ENCODE data around the gene OR2A25.

OR2A25 gene

GRCh38 chr7:144024213-144024612 is 45.4 kb upstream of the OR2A25 start:
- Histone ChIP-seq H2BK5ac (ENCODE audit: low read length) (no peak overlapping the region), H2BK120ac (ENCODE audit: low read depth, low read length) (no peak overlapping the region), H3K4me1 (ENCODE audit: control insufficient read depth in 2 of 2, insufficient read depth in 1 of 2, low read depth in 1 of 2, low read length in 2 of 2) (peaks cover 0 to 2% of the 10 kb centered on the region in 2 donors), H3K9me3 (replicated peaks in 1 of 2; ENCODE audit: control insufficient read depth in 2 of 2, insufficient read depth in 1 of 2, low read depth in 1 of 2, low read length in 2 of 2) (no peaks in the 10 kb centered on the region), H3K4me2 (ENCODE audit: insufficient read depth, low read length, poor library complexity, severe bottlenecking) (no peak overlapping the region), H4K8ac (ENCODE audit: low read depth, low read length) (no peak overlapping the region), H2AK5ac (ENCODE audit: low read depth, low read length) (no peak overlapping the region), H4K91ac (ENCODE audit: low read depth, low read length, poor library complexity) (no peak overlapping the region), H3K27ac (replicated peaks; ENCODE audit: low read length) (no peak overlapping the region), H3K23ac (ENCODE audit: low read depth, low read length, poor library complexity) (no peak overlapping the region), H3K79me1 (ENCODE audit: low read depth, low read length) (no peaks in the 10 kb centered on the region), H3K4ac (ENCODE audit: low read length) (no peak overlapping the region), H3K18ac (ENCODE audit: low read length) (no peak overlapping the region), H3K9ac (ENCODE audit: low read depth, low read length, poor library complexity) (no peak overlapping the region), H2BK15ac (ENCODE audit: low read length) (no peak overlapping the region), H3K14ac (ENCODE audit: low read length) (no peak overlapping the region), H2BK12ac (ENCODE audit: low read length) (no peak overlapping the region), H3K27me3 (ENCODE audit: control insufficient read depth in 3 of 3, insufficient read depth in 3 of 3, low read depth in 1 of 3, low read length in 3 of 3) (no peaks in the 10 kb centered on the region), H3K36me3 (replicated peaks in 1 of 2; ENCODE audit: control insufficient read depth in 2 of 2, insufficient read depth in 2 of 2, low read length in 2 of 2) (no peaks in the 10 kb centered on the region), H2AFZ (ENCODE audit: low read length) (no peak overlapping the region), H3K4me3 (ENCODE audit: low read length in 2 of 2) (no peak overlapping the region)
- no CpG with 5 or more reads among the region's 3 CpGs for WGBS, 2 donors (ENCODE audit: extremely low coverage in 2 of 2, insufficient read length in 2 of 2, insufficient replicate concordance in 1 of 2)
- no peak for DNase-seq (ENCODE audit: low spot score)

- H3K18ac ChIP-seq (ENCODE audit: low read length): no peak overlapping the region
- no peak overlapping the region for H3K4ac ChIP-seq (ENCODE audit: low read length)
- H2BK12ac ChIP-seq (ENCODE audit: low read length): no peak overlapping the region
- H2AFZ ChIP-seq (ENCODE audit: low read length): no peak overlapping the region
- no peak overlapping the region for H4K8ac ChIP-seq (ENCODE audit: low read depth, low read length)
- WGBS, 2 donors (ENCODE audit: extremely low coverage in 2 of 2, insufficient read length in 2 of 2, insufficient replicate concordance in 1 of 2): no CpG with 5 or more reads among the region's 4 CpGs
- no peak overlapping the region for H3K4me2 ChIP-seq (ENCODE audit: insufficient read depth, low read length, poor library complexity, severe bottlenecking)
- no peak overlapping the region for H2BK15ac ChIP-seq (ENCODE audit: low read length)
- no peak overlapping the region for H4K91ac ChIP-seq (ENCODE audit: low read depth, low read length, poor library complexity)
- H3K9ac ChIP-seq (ENCODE audit: low read depth, low read length, poor library complexity): no peak overlapping the region
- no peak overlapping the region for H3K4me3 ChIP-seq (ENCODE audit: low read length in 2 of 2)
- no peaks in the 10 kb centered on the region for H3K79me1 ChIP-seq (ENCODE audit: low read depth, low read length)
- no peak overlapping the region for H2AK5ac ChIP-seq (ENCODE audit: low read depth, low read length)
- H3K4me1 ChIP-seq (ENCODE audit: control insufficient read depth in 2 of 2, insufficient read depth in 1 of 2, low read depth in 1 of 2, low read length in 2 of 2): peaks cover 0 to 2% of the 10 kb centered on the region in 2 donors
- H2BK120ac ChIP-seq (ENCODE audit: low read depth, low read length): no peak overlapping the region
- no peaks in the 10 kb centered on the region for H3K27me3 ChIP-seq (ENCODE audit: control insufficient read depth in 3 of 3, insufficient read depth in 3 of 3, low read depth in 1 of 3, low read length in 3 of 3)
- no peak overlapping the region for H3K14ac ChIP-seq (ENCODE audit: low read length)
- H3K27ac ChIP-seq (replicated peaks; ENCODE audit: low read length): no peak overlapping the region
- H3K9me3 ChIP-seq (replicated peaks in 1 of 2; ENCODE audit: control insufficient read depth in 2 of 2, insufficient read depth in 1 of 2, low read depth in 1 of 2, low read length in 2 of 2): no peaks in the 10 kb centered on the region
- H2BK5ac ChIP-seq (ENCODE audit: low read length): no peak overlapping the region
- H3K36me3 ChIP-seq (replicated peaks in 1 of 2; ENCODE audit: control insufficient read depth in 2 of 2, insufficient read depth in 2 of 2, low read length in 2 of 2): no peaks in the 10 kb centered on the region
- H3K23ac ChIP-seq (ENCODE audit: low read depth, low read length, poor library complexity): no peak overlapping the region
- no peak for DNase-seq (ENCODE audit: low spot score)
Observed at GRCh38 chr7:144026203-144026883, 43.3 kb upstream of the OR2A25 start.

GRCh38 chr7:144027070-144027469 is 42.5 kb upstream of the OR2A25 start:
- no peak overlapping the region for H3K14ac ChIP-seq (ENCODE audit: low read length)
- no peaks in the 10 kb centered on the region for H3K36me3 ChIP-seq (replicated peaks in 1 of 2; ENCODE audit: control insufficient read depth in 2 of 2, insufficient read depth in 2 of 2, low read length in 2 of 2)
- H2BK120ac ChIP-seq (ENCODE audit: low read depth, low read length): no peak overlapping the region
- H2AK5ac ChIP-seq (ENCODE audit: low read depth, low read length): no peak overlapping the region
- H3K27ac ChIP-seq (replicated peaks; ENCODE audit: low read length): no peak overlapping the region
- no peaks in the 10 kb centered on the region for H3K27me3 ChIP-seq (ENCODE audit: control insufficient read depth in 3 of 3, insufficient read depth in 3 of 3, low read depth in 1 of 3, low read length in 3 of 3)
- H2BK12ac ChIP-seq (ENCODE audit: low read length): no peak overlapping the region
- no peak overlapping the region for H2BK15ac ChIP-seq (ENCODE audit: low read length)
- no peak overlapping the region for H4K8ac ChIP-seq (ENCODE audit: low read depth, low read length)
- no peak overlapping the region for H2AFZ ChIP-seq (ENCODE audit: low read length)
- peaks cover 0 to 2% of the 10 kb centered on the region in 2 donors for H3K4me1 ChIP-seq (ENCODE audit: control insufficient read depth in 2 of 2, insufficient read depth in 1 of 2, low read depth in 1 of 2, low read length in 2 of 2)
- H2BK5ac ChIP-seq (ENCODE audit: low read length): no peak overlapping the region
- H3K4me3 ChIP-seq (ENCODE audit: low read length in 2 of 2): no peak overlapping the region
- no CpG with 5 or more reads among the region's 3 CpGs for WGBS, 2 donors (ENCODE audit: extremely low coverage in 2 of 2, insufficient read length in 2 of 2, insufficient replicate concordance in 1 of 2)
- peak; percentile 5 for DNase-seq (ENCODE audit: low spot score)
- H3K9ac ChIP-seq (ENCODE audit: low read depth, low read length, poor library complexity): no peak overlapping the region
- no peaks in the 10 kb centered on the region for H3K79me1 ChIP-seq (ENCODE audit: low read depth, low read length)
- H3K4me2 ChIP-seq (ENCODE audit: insufficient read depth, low read length, poor library complexity, severe bottlenecking): no peak overlapping the region
- no peak overlapping the region for H4K91ac ChIP-seq (ENCODE audit: low read depth, low read length, poor library complexity)
- H3K9me3 ChIP-seq (replicated peaks in 1 of 2; ENCODE audit: control insufficient read depth in 2 of 2, insufficient read depth in 1 of 2, low read depth in 1 of 2, low read length in 2 of 2): no peaks in the 10 kb centered on the region
- no peak overlapping the region for H3K23ac ChIP-seq (ENCODE audit: low read depth, low read length, poor library complexity)
- H3K4ac ChIP-seq (ENCODE audit: low read length): no peak overlapping the region
- H3K18ac ChIP-seq (ENCODE audit: low read length): no peak overlapping the region

GRCh38 chr7:144027974-144028373 is 41.6 kb upstream of the OR2A25 start:
- H3K18ac ChIP-seq (ENCODE audit: low read length): no peak overlapping the region
- H3K4me1 ChIP-seq (ENCODE audit: control insufficient read depth in 2 of 2, insufficient read depth in 1 of 2, low read depth in 1 of 2, low read length in 2 of 2): no peaks in the 10 kb centered on the region
- H2AK5ac ChIP-seq (ENCODE audit: low read depth, low read length): no peak overlapping the region
- H4K8ac ChIP-seq (ENCODE audit: low read depth, low read length): no peak overlapping the region
- no peaks in the 10 kb centered on the region for H3K79me1 ChIP-seq (ENCODE audit: low read depth, low read length)
- no CpG with 5 or more reads among the region's 1 CpG for WGBS, 2 donors (ENCODE audit: extremely low coverage in 2 of 2, insufficient read length in 2 of 2, insufficient replicate concordance in 1 of 2)
- no peak overlapping the region for H2BK12ac ChIP-seq (ENCODE audit: low read length)
- no peak overlapping the region for H3K4me2 ChIP-seq (ENCODE audit: insufficient read depth, low read length, poor library complexity, severe bottlenecking)
- no peak overlapping the region for H2BK5ac ChIP-seq (ENCODE audit: low read length)
- H3K4ac ChIP-seq (ENCODE audit: low read length): no peak overlapping the region
- H3K4me3 ChIP-seq (ENCODE audit: low read length in 2 of 2): no peak overlapping the region
- H3K27me3 ChIP-seq (ENCODE audit: control insufficient read depth in 3 of 3, insufficient read depth in 3 of 3, low read depth in 1 of 3, low read length in 3 of 3): no peaks in the 10 kb centered on the region
- H3K9me3 ChIP-seq (replicated peaks in 1 of 2; ENCODE audit: control insufficient read depth in 2 of 2, insufficient read depth in 1 of 2, low read depth in 1 of 2, low read length in 2 of 2): no peaks in the 10 kb centered on the region
- no peak overlapping the region for H2AFZ ChIP-seq (ENCODE audit: low read length)
- no peak overlapping the region for H4K91ac ChIP-seq (ENCODE audit: low read depth, low read length, poor library complexity)
- no peak overlapping the region for H2BK15ac ChIP-seq (ENCODE audit: low read length)
- H2BK120ac ChIP-seq (ENCODE audit: low read depth, low read length): no peak overlapping the region
- H3K36me3 ChIP-seq (replicated peaks in 1 of 2; ENCODE audit: control insufficient read depth in 2 of 2, insufficient read depth in 2 of 2, low read length in 2 of 2): no peaks in the 10 kb centered on the region
- no peak overlapping the region for H3K27ac ChIP-seq (replicated peaks; ENCODE audit: low read length)
- H3K14ac ChIP-seq (ENCODE audit: low read length): no peak overlapping the region
- no peak overlapping the region for H3K9ac ChIP-seq (ENCODE audit: low read depth, low read length, poor library complexity)
- no peak overlapping the region for H3K23ac ChIP-seq (ENCODE audit: low read depth, low read length, poor library complexity)
- no peak for DNase-seq (ENCODE audit: low spot score)
